NCI-H1930 (cell line): ENCODE data around the gene GUCY2F.

Experiments
- DNase-seq, 2 experiments: peaks; one replicate each; lab custom pipeline; 2025; lab: John Stamatoyannopoulos, UW

Gene GUCY2F

DNA sequence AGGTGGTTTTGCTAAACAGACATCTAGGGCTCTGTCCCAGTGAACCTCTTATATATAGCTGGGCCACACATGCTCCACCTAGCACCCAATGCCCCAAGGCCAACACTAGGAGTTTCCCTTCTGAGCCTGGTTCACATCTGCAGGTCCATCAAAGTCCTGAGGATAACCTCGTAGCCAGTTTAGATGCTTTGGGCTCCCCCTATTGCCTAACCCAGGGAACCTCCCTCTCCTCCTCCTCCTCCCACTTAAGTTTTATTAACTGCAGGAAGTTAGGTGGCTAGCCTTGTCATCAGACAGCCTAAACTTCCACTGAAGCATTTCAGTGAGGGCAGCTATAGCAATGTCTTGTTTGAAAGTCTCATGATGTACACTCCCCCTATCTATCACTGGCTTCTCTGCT is 88.0 kb downstream of the GUCY2F start:
- no peak for DNase-seq

DNA sequence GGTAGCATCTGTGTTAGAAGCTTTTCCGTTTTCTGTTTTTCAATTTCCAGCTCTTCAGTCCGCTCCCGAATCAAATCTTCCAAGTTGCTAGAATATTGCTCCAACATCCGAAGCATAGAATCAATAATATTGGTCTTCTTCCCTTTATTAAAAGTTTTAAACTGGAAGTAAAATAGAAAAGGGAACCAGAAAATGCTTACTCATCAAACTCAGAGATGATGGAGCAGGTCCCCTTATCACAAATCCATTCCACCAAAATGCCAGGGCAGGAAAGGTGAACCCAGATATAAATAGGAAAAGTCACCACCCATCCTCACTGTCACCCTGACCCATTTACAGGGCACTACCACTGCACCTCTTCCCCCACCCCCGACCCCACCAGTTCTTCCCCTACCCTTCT is 89.0 kb downstream of the GUCY2F start:
- DNase-seq, result no peak

DNA sequence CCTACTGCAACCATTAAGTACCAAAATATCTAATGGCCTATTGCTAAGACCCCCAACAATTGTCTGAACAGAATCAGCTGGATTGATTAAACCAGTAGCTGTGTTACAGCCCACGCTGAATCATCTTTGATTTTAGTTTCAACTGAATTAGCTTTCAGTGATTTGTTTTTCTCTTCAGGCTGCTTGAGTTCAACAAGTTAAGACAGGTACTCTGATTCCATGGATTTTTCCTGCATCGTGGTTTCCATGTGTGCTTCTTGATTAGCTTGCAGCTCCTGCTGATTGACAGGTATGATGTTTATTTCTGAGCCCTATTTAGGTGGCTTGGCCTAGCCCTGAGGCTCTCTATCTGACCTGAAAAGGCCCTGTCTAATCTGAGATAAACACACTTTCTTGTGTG is 91.3 kb downstream of the GUCY2F start:
- no peak for DNase-seq

DNA sequence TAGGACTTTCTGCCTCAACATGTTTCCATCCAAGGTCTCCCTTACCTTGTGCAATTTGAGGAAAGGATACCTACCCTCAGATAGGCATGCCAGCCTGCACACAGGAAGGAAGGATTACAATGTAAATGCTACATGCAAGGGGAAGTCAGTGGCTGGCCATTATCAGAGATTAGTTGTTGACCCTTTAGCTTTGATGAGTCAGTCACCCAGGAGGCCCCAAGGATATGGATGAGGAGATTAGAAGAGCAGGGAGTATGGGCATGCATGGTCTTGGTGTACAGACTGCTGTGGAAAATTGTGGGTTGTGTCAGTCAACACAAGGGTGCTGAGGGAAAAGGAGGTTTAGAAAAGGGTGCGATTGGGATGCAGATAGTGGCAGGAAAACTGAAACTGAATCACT is 92.0 kb downstream of the GUCY2F start:
- DNase-seq, result no peak

DNA sequence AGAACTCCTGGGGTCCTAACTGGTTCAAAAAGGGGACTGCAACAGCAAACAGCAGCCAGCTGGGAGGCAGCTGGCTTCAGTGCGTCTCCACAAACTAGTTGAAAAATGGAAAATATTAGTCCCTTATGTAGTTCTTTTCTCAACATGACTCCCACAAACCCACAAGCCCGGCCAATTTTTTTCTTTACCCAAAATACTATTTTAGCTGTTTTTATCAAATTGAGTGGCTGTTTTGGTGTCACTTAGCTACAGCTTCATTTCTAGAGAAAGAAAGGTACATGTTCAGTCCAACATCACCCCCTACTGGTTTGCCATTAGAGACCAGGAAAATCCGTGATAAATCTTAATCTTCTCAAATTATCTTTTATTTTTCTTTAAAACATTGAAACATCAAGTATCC is 97.2 kb downstream of the GUCY2F start:
- no peak for DNase-seq

DNA sequence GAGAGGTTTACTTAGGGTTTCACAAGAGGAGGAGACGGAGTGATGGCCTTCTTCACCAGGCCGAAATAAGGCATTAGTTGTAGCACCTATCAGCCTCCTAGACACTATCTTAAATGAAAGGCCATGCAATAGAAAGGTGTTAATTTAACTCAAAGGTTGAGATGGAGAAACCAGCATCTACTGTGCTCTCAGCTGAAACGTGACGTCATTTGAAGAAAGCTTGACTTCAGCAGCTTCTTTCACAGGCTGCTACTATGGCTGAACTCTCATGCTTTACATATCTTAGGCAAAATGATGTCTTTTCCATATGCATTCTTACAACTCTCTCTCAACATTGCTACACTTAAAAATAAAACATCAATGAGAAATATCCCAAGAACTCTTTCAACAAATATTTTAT is 99.6 kb downstream of the GUCY2F start:
- no peak for DNase-seq

DNA sequence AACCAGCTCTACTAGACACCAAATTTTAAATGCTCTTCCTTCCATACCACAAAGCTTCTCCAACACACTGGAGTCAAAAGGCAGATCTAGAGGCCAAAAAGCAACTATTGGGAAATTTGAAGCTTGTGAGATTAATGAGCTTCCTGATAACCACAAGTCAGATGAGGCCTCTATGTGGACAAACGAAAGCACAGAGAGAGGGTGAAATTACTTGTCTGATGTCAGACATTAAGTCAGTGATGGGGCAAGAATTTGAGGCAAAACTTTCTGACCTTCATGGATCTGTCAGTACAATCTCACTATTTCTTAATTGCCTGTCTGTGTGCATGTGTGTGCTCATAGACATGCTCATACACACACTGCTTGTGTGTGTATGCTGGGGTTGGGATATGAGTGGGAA is 103.6 kb downstream of the GUCY2F start:
- DNase-seq, result no peak

DNA sequence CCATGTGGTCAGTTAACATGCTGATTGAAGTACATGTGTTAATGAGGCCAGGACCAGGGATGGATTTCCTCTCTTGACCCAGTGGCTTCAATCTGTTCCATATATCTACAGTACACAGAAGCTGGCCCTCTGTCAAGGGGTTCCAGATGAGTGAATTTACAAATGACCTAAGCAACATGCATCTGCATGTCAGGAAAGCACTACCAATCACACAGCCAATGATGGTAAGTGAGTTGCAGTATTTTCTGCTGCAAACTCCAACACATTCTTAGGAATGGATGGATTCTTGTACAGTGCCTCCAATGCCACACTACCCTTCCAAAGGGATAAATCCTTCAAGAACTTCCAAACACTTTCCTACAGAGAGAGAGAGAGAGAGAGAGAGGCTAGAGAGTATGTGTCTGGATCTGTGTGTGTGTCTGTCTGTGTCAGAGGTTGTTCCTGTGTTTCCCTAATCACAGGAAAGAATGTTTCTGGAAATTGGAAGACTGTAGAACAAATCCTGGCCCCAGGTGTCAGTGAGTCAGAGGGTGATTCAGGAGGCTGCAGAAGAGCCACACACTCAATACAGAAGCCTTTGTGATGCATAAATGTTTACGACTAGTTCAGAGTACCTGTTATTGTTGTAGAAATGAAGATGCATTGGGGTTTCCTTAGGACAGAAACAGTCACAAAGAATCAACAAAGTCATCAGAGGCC is 107.5 kb downstream of the GUCY2F start:
- DNase-seq, result no peak

DNA sequence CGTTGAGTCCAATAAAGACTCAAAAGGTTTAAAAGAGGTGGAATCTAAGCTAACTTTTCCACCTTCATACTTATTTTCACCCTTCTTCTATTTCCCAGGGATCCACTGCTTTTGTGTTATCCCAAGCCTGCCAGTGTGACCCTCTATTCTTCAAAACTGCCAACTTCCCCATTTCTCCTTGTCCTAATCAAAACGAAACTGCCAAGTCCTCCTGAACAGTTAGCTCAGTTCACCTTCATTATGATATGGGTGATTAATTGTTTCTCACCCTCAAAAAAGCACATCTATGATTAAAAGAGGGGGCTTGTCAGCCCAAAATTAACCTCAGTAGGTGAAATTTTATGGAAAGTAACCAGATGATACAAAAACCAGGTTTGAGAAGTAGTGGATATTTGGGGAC is 108.4 kb downstream of the GUCY2F start:
- DNase-seq, result no peak

DNA sequence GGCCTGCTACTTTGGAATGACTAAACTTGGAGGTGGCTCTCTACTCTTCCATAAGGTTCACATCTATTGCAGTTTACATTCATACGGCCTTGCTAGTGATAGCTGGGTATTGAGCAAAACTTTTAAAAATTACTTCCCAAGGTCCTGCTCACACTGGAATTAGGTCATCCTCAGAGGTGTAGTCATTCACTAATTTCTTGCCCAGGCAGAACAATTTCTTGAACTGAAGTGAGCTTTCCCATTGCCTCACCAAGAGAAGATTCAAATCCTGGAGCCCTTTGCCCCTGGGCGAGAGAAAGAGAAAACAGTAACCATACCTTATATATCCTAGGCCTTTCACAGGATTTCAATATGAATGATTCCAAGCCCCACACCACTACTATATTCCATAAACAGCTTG is 109.2 kb downstream of the GUCY2F start:
- no peak for DNase-seq

DNA sequence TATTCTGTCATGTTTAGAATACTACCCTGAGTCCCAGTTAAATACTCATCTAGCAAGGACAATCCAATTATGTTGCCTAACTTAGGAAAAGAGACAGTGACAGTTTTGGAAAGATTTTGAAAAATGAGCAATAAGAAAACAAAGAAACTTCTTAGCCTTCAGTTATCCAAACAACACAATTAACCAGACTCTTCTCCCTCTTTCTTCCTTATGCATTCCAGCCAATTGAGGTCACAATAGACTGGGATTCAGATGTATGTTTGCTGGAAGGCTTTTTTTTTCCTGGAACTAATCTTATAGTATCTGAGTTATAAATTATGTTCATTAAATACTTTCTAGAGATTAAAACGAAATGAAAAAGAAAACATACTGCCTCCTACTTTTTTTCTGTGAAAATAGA is 109.6 kb downstream of the GUCY2F start:
- DNase-seq, result no peak

DNA sequence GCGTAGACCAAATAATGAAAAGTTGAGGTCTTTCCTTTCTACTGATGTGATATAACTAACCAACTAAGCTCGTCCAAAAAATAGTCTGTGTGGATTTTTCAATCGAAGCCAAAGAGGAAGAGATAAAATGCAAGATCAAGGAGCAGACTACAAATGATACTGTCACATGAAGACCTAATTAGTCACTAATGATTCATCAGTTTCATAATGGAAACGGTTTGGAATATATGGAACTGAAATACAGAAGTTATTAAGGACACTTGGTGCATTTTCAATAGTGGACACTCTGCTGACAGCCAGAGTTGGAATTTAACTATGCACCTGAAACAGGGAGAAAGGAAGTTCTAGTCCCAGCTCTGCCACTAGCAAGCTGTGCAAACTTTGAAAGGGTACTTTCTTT is 119.8 kb downstream of the GUCY2F start:
- DNase-seq, result no peak

DNA sequence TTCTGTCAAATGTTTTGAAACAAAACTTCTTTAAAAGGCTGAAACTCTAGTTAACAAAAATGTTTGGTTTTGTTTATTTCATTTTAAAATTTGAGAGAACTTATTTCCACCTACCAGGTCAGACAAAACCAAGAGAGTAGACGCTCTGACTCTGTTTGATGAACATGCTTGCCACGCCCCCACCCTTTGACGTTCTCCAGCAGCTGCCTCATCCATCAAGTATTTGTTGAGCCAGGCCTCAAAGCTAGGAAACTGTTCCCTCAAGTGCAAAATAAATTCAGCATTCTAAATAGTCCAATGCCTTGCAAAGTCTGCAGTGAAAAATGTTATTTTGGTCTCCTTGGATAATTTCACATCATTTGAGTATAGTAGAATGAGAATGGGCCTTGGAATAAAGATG is 121.6 kb downstream of the GUCY2F start:
- DNase-seq, result no peak

DNA sequence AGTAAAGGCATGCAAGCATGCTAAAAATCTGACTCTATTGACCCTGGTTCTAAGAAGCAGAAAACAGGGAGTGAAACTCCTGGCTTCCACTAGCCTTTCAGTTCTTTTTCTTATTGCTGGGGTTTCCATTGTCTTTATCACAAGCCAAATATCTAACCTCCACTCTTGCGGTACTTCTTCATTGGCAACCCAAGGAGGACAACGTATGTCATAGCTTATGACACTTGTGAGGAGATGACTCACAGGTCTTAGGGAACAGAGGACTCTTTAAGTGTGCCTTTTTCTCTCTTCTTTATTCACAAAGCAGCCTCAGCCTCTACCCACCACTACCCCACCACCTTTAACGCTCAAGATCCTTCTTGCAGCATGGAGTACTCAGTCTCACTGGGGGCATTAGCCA is 124.2 kb downstream of the GUCY2F start:
- DNase-seq, result no peak

DNA sequence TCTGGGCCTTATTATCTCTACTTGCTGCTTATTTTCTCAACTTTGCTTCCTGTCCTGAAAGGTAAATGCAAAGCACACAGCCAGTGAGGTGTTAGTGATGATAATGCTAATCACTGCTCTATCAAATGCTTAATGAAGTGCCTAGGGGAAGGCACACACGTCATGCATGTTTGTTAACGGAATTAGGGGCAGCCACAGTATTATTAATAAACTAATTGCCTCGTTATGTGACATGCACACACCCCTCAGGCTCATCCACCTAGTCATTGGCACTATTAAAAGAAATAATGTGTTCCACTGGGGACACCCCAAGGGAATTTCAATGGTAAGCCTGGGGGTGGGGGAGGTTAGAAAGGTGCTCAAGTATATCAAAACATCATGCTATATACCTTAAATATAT is 125.2 kb downstream of the GUCY2F start:
- no peak for DNase-seq

DNA sequence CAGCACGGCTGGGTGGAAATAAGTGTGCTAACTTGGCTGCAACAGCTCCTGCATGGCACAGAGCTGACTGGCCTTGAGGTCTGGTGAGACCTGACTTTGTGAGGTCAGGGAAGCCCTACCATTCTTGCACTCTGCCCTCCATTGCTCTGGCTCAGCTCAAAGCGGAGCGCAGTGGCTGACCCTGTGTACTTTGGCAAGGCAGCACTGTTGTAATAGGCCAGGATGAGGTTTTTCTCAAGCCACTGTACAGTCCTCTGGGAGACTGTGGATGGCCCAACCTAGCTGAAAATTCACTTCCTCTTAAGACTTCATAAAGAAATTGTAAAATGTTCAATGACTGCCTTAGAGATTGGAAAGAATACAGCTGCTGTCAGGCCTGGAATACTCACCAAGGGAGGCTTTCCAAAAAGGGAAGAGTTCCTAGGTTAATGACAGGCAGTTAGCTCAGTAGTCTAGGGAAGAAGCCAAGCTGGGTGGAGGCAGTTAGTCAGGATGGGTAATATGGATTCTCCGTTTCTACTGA is 129.8 kb downstream of the GUCY2F start:
- no peak for DNase-seq

DNA sequence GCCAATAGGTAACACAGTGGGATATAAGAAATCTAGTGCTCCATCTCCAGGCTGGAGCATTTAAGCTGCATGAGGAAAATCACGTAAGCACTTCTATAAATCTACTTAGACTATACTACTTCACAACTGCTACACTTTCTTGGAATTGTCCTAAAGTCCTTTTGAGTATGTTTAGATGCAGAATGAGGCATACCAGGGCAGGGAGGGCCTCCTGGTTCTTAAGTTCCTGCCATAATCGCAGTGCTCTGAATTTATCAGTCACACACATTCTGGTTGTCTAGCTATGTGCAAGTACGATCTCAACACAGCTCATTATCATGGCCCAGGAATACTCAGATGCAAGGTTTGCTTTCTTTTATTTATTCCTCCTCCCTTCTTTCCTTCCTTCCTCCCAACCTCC is 130.3 kb downstream of the GUCY2F start:
- DNase-seq, result no peak

DNA sequence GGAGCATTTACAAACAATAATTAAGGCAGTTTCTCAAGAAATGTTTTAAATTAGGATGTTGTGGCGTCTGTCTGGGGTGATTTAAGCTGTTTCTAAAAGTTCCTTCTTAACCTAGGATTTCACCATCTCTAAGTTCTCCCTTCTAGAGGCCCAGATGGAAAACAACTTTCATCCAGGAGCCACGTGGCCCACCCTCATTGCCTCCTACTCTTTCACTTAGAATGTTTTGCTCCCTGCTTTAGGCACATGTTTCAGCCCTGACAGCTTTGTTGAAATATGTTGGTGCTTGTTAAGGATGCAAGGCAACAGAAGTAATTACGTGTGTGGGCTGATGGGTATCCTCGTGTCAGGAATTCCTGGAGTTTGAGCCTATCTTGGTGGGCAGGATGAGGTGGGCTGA is 131.3 kb downstream of the GUCY2F start:
- no peak for DNase-seq

DNA sequence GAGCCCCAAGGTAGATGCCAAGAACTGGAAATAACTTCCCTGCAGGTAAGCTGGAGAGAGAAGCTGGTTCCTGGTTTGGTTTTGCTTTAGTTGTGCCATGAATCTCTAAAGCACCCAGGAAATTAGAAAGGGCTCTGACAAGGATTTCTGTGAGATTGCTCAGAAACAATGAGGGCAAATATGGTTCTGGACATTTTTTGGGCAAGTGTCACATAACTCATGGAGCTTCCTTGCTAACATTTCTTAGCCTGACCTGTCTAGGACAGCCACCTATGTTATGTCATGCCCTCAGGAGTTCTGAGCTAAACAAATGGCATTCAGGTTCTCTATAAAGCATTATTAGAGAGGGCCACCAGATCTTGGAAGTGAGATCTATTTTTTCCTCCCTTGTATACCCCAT is 131.8 kb downstream of the GUCY2F start:
- DNase-seq, result no peak

DNA sequence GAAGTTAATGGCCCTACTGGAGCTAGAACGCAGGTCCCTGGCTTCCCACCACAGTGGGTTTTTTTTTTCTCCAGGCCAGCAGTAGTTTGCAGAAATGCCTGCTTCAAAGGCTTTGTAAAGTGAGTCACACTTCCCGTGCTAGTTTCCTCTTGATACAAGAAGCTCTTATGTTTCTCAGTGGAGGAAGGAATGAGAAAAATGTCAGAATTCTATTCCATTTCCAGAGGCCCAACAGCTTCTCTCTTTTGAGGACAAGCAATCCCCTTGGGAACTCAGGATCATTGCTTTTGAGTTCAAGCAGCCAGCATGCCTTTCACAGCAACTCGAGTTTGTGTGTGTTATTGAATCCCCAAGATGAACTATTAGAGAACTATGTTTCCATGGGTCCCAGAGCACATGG is 134.3 kb downstream of the GUCY2F start:
- DNase-seq, result no peak

DNA sequence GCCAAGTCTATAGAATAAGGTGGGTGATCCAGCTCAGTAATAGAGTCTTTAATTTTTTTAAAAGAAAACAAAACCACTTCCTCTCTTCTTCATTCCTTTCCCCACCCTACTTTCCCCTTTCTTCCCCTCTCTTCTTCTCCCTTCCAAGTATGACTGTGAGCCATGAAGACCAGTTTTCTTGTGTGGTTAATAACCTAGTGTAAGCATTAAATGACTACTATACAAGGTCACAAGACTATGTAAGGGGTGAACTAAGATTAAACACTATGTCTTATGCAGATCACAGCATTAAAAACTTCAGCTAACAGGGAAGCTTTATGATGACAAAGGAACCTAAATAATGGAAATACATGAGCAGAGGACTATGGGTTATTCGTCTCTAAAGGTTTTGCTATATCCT is 135.4 kb downstream of the GUCY2F start:
- DNase-seq, result no peak

DNA sequence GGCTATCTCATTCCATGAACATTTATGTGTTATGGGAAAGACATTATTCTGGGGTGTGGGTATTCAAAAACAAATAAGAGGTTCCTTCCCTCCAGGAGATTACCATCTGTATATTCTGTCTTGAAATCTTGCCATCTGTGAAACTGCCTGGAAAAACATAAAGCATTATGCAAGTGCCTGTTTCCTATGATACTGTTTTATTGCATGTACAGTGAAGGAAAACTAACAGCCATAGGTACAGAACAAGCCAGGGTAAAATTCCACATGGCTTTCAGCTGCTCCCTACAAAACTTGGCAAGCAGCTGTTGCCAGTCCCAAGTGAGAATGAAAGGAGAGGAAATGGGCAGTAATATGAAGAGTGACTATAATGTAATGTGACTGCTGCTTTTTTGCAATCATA is 136.0 kb downstream of the GUCY2F start:
- DNase-seq, result no peak

DNA sequence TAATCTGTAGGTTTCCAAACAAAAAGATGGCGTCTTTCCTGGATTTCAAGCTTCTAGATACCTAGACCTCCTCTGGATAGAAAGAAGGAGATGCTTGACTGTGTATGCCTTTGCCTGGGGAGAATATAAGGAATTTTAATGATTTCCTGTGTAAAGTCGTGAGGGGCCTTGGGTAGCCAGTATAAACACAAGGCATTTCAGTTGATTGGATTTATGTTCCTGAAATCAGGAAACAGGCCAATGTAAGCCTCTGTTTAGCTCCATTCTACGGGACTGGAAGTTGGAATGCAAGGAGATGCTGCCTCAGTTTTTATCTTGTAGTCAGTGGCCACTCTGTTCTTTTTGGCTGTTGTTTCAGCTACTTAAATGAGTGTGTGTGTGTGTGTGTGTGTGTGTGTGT is 137.2 kb downstream of the GUCY2F start:
- no peak for DNase-seq

DNA sequence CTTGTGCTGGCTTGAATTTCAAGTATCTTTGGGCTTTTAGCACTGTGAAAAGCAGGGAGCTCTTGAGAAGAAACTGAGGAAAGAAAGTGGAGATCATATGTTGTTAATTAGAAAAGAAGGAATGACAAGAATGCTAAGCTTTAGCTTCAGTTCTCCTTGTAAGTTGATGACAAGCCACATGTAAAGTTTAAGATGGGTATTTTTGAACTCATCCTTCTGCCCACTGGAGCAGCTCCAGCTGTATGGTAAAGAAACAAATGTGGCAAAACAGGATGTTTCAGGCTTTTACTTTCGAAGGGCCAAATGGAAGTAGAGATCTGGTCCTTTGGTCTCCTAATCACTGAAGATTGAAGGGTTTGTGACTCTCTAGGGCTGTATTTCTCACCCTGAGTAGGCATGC is 137.8 kb downstream of the GUCY2F start:
- DNase-seq, result no peak

DNA sequence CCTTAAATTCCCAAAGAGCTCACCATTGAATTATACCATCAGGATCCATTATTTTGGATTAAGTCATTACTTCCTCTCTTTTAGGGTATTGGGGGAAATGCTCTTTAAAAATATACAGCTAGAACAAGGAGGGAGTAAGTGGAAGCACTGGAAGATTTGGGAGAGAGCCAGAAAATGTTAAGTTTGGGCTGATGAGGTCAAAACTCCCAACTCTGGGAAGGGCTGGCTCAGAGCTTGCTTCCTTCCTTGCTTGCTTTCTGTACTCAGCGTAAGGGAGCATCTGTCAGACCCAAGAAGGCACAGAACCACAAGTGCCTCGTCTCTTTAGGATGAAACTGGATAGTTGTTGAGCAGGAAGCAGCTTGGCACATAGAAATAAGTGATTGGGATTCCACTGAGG is 138.2 kb downstream of the GUCY2F start:
- DNase-seq, result no peak
